ENCODE data around the gene OR51M1.

DNA sequence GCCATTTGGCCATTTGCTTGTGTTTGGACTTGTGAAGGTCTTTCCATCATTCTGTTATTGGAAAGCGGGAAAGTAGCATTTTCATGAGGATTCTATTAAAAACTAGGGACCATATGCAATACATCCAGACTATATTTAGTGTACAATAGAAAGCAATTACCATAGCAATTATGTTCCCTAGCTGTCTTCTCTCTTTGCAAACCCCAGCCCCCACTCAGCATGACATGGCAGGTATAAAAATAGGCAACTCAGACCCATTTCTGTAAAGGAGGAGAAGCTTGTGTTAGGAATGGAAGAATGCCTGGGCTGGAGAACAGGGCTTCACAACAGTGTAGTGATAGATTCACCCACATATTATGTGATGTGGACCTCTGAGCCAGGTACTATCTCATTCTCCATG lies 19.9 kb upstream of the OR51M1 start:
- TF ChIP-seq, protein P1, sequence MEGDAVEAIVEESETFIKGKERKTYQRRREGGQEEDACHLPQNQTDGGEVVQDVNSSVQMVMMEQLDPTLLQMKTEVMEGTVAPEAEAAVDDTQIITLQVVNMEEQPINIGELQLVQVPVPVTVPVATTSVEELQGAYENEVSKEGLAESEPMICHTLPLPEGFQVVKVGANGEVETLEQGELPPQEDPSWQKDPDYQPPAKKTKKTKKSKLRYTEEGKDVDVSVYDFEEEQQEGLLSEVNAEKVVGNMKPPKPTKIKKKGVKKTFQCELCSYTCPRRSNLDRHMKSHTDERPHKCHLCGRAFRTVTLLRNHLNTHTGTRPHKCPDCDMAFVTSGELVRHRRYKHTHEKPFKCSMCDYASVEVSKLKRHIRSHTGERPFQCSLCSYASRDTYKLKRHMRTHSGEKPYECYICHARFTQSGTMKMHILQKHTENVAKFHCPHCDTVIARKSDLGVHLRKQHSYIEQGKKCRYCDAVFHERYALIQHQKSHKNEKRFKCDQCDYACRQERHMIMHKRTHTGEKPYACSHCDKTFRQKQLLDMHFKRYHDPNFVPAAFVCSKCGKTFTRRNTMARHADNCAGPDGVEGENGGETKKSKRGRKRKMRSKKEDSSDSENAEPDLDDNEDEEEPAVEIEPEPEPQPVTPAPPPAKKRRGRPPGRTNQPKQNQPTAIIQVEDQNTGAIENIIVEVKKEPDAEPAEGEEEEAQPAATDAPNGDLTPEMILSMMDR (IDR thresholded peaks at IDR 0.05) = no peak
- TF ChIP-seq POLR2AphosphoS5 (IDR thresholded peaks at IDR 0.05) (no peak), POLR2A (IDR thresholded peaks at IDR 0.05) (no peak), EP300 (IDR thresholded peaks at IDR 0.05) (no peak)
